Endothelial cell of umbilical vein (primary cell): ENCODE data around the gene MCF2L. TPM values are rescaled to one million over a fixed set of nuclear protein-coding genes. Genes with fewer than 3 reads are reported as not detected.
"Not testable (repeated sequence)": the region's sequence is repeated elsewhere in the genome, so short reads cannot be mapped to it uniquely, and the experiment has no call there.

Experiments used
- BruUV-seq: library from RNA; stranded (reverse); fragments of 400-500 nt; replicated peaks from 2 replicates; lab custom pipeline; 2021; lab: Mats Ljungman, UMichigan
- CTCF ChIA-PET: fragments of 300-600, 350-600 bp; sonication (Branson Sonifier 250); formaldehyde crosslinking; loops from one replicate; lab custom pipeline; 2021; ENCODE audit warnings: antibody characterized with exemption, inconsistent platforms; lab: Charles Lee
- POLR2A ChIA-PET: fragments of 300-600, 350-600 bp; sonication (Branson Sonifier 250); formaldehyde crosslinking; loops from one replicate; lab custom pipeline; 2021; ENCODE audit warnings: antibody characterized with exemption, inconsistent platforms; lab: Charles Lee
- DNase-seq: peaks from one replicate; pipeline ENCODE4 v3.0.0-alpha.2; 2011; ENCODE audit warnings: low read depth, low spot score
- FAIRE-seq: peaks from 2 replicates; lab custom pipeline; 2011; peaks lifted over from hg19 to GRCh38; lab: Jason Lieb, UNC
- H2AFZ ChIP-seq: 2 replicates; pipeline ENCODE4 v1.6.0; 2012; ENCODE audit warnings: low read depth, low read length, control low read depth, inconsistent platforms
- H3K27ac ChIP-seq: 2 replicates; pipeline ENCODE4 v1.5.1; 2011; ENCODE audit warnings: low read depth, mild to moderate bottlenecking, control low read depth, low read length, moderate library complexity; ENCODE audit not compliant: insufficient read depth
- H3K27me3 ChIP-seq, 2 experiments: 2 replicates each; pipeline versions ENCODE4 v1.6.0 to v1.6.1; 2011; ENCODE audit warnings: low read length in 2 of 2, mixed read lengths in 1 of 2; ENCODE audit not compliant: control insufficient read depth in 2 of 2, insufficient read depth in 2 of 2
- H3K36me3 ChIP-seq, 2 experiments: 2 replicates in 1 of 2; 3 replicates in 1 of 2; pipeline ENCODE4 v1.5.1; 2011; ENCODE audit warnings: low read length in 2 of 2, mild to moderate bottlenecking in 1 of 2, moderate library complexity in 1 of 2; ENCODE audit not compliant: control insufficient read depth in 2 of 2, insufficient read depth in 2 of 2; ENCODE audit errors: extremely low read depth in 1 of 2
- H3K4me1 ChIP-seq: 3 replicates; pipeline ENCODE4 v1.5.1; 2011; ENCODE audit warnings: mild to moderate bottlenecking, low read length; ENCODE audit not compliant: control insufficient read depth, insufficient read depth; ENCODE audit errors: extremely low read depth
- H3K4me2 ChIP-seq: 2 replicates; pipeline ENCODE4 v1.6.1; 2011; ENCODE audit warnings: low read length, control low read depth, mixed read lengths; ENCODE audit not compliant: insufficient read depth
- H3K4me3 ChIP-seq, 3 experiments: fragments of 200-600 bp in 1 of 3; sonication (generic), shearing (Covaris generic) in 1 of 3; replicated peaks in 1 of 3; 2 replicates each; pipeline ENCODE4 v1.5.1; 2011 to 2016; ENCODE audit warnings: control low read depth in 3 of 3, low read length in 3 of 3, mild to moderate bottlenecking in 2 of 3, inconsistent platforms in 1 of 3, low read depth in 1 of 3, moderate library complexity in 1 of 3; ENCODE audit not compliant: insufficient read depth in 1 of 3
- H3K79me2 ChIP-seq: 2 replicates; pipeline ENCODE4 v1.6.0; 2012; ENCODE audit warnings: low read length, inconsistent platforms; ENCODE audit not compliant: control insufficient read depth, insufficient read depth
- H3K9ac ChIP-seq: replicated peaks from 2 replicates; pipeline ENCODE3; 2011; ENCODE audit warnings: low read length, control low read depth; ENCODE audit not compliant: insufficient read depth; ENCODE audit errors: extremely low read depth
- H3K9me1 ChIP-seq: replicated peaks from 3 replicates; pipeline ENCODE4 v1.6.0; 2011; ENCODE audit warnings: mild to moderate bottlenecking, low read length; ENCODE audit not compliant: control insufficient read depth, insufficient read depth; ENCODE audit errors: extremely low read depth
- H3K9me3 ChIP-seq: replicated peaks from 2 replicates; pipeline ENCODE4 v1.5.1; 2012; ENCODE audit warnings: low read length, inconsistent platforms; ENCODE audit not compliant: control insufficient read depth, insufficient read depth
- H4K20me1 ChIP-seq: replicated peaks from 2 replicates; pipeline ENCODE3; 2011; ENCODE audit warnings: mild to moderate bottlenecking, low read length; ENCODE audit not compliant: control insufficient read depth, insufficient read depth; ENCODE audit errors: extremely low read depth
- CTCF ChIP-seq, 2 donors: IDR thresholded peaks; 1 replicate in 1 of 2; 2 replicates in 1 of 2; pipeline ENCODE4 v1.5.1; 2011; ENCODE audit warnings: low read length in 2 of 2, mild to moderate bottlenecking in 2 of 2, moderate library complexity in 2 of 2, control low read depth in 1 of 2, inconsistent platforms in 1 of 2, low read depth in 1 of 2; ENCODE audit not compliant: insufficient read depth in 1 of 2; ENCODE audit errors: extremely low read depth in 1 of 2
- FOS ChIP-seq: IDR thresholded peaks from 2 replicates; pipeline ENCODE4 v1.6.1; 2011; ENCODE audit warnings: mild to moderate bottlenecking, low read length, moderate library complexity, borderline replicate concordance; ENCODE audit not compliant: insufficient read depth
- dilution Hi-C: fragments of 300-500 bp; cut with MboI; formaldehyde crosslinking; loops from one replicate; pipeline ENCODE4 v1.15.0; 2019; ENCODE audit warnings: low sequenced_read_pairs; ENCODE audit not compliant: extremely low pct_ligation_motif_present
- intact Hi-C: fragments of 100-400 bp; cut with micrococcal nuclease; formaldehyde crosslinking; loops from one replicate; pipeline ENCODE4 v1.10.0; 2022
- polyA plus RNA-seq, 4 experiments: library from polyadenylated mRNA; depleted of rRNA in 3 of 4; stranded (reverse) in 3 of 4; unstranded in 1 of 4; fragments of >200 nt; gene quantifications; 2 replicates each; pipeline versions ENCODE4 v1.2.1 to v1.2.3, GENCODE V29; 2011 to 2012; ENCODE audit warnings: missing spikeins in 1 of 4
- total RNA-seq: library from RNA; stranded (reverse); gene quantifications from 2 replicates; pipeline ENCODE4 v1.2.3, GENCODE V29; 2021

Gene MCF2L
- total and polyA plus RNA-seq, 2 donors (not counting 3 experiments of a cell fraction or from before 2014, with no cell fraction given): 0.33 to 0.58 TPM

- no peaks in the 10 kb centered on the region for H3K4me1 ChIP-seq
- H3K79me2 ChIP-seq: no peaks in the 10 kb centered on the region
- CTCF ChIA-PET: interaction anchor here (0.6 to 5.7 kb wide), 26 partner anchors 8 to 364 kb away, joined by 3 to 114 read pairs (median 4); partner anchors contain the start of gene MCF2L
- H3K27me3 ChIP-seq: no peaks in the 10 kb centered on the region
- H3K27ac ChIP-seq: no peak overlapping the region
- no TSS peak for BruUV-seq
- no peak overlapping the region for H3K9ac ChIP-seq
- H3K4me3 ChIP-seq: no peak overlapping the region
- POLR2A ChIA-PET: no interaction called here
- intact Hi-C loops (loop anchor here (1.0 to 10.0 kb wide), 2 partner anchors 87 to 395 kb away; no protein-coding TSS in a partner anchor), dilution Hi-C loops (no loop called here)
- H2AFZ ChIP-seq: no peak overlapping the region
- H3K4me2 ChIP-seq: no peak overlapping the region
- DNase-seq (peak; percentile 35), FAIRE-seq (peak; percentile 38)
- no peaks in the 10 kb centered on the region for H3K9me1 ChIP-seq
- H3K36me3 ChIP-seq: no peaks in the 10 kb centered on the region
- no peaks in the 10 kb centered on the region for H3K9me3 ChIP-seq
- TF ChIP-seq CTCF (IDR thresholded peaks at IDR 0.05; ENCODE audit: extremely low read depth in 1 of 2, insufficient read depth in 1 of 2, low read depth in 1 of 2, low read length in 2 of 2): peak; percentile 81 to 91
- no peak for TF ChIP-seq FOS
- no peaks in the 10 kb centered on the region for H4K20me1 ChIP-seq
Observed at GRCh38 chr13:113029487-113030258, 60.7 kb downstream of the MCF2L start.

- H3K79me2 ChIP-seq, H3K9ac ChIP-seq, H4K20me1 ChIP-seq, POLR2A ChIA-PET, H3K4me3 ChIP-seq, dilution Hi-C loops, H2AFZ ChIP-seq, H3K9me3 ChIP-seq, H3K27me3 ChIP-seq, H3K4me1 ChIP-seq, H3K27ac ChIP-seq, intact Hi-C loops, DNase-seq, H3K36me3 ChIP-seq, FAIRE-seq, H3K4me2 ChIP-seq, BruUV-seq, H3K9me1 ChIP-seq: not testable (repeated sequence)
- CTCF ChIA-PET: interaction anchor here (1.0 to 5.7 kb wide), 4 partner anchors 88 to 363 kb away, joined by 3 to 114 read pairs (median 4); no protein-coding TSS in a partner anchor
Observed at GRCh38 chr13:113030259-113030640, 61.2 kb downstream of the MCF2L start.
